Lung (tissue), 13 donors: Measurements from ENCODE around the gene TARP. TPM values are rescaled to one million over a fixed set of nuclear protein-coding genes. Genes with fewer than 3 reads are reported as not detected.

ENCODE experiments used
- ATAC-seq: fragments of 200-7000 bp; cut with Tn5 transposase; one replicate; pipeline ENCODE4 v1.9.1; 2020; ENCODE audit warnings: moderate number of reproducible peaks; ENCODE audit not compliant: insufficient read depth, low FRiP score
- DNase-seq, 3 donors: peaks; one replicate each; pipeline ENCODE4 v3.0.0-alpha.2; 2013 to 2017
- H3K27ac ChIP-seq, 2 donors: one replicate each; pipeline ENCODE4 v1.5.1; 2013; ENCODE audit warnings: mild to moderate bottlenecking in 2 of 2, moderate library complexity in 2 of 2, control low read depth in 1 of 2, inconsistent platforms in 1 of 2, low read depth in 1 of 2, low read length in 1 of 2
- H3K27me3 ChIP-seq, 3 donors: one replicate each; pipeline ENCODE4 v1.5.1; 2013; ENCODE audit warnings: low read length in 2 of 3; ENCODE audit not compliant: control insufficient read depth in 3 of 3, insufficient read depth in 3 of 3
- H3K36me3 ChIP-seq, 4 donors: one replicate each; pipeline ENCODE4 v1.5.1; 2013; ENCODE audit warnings: low read length in 4 of 4, mild to moderate bottlenecking in 1 of 4, moderate library complexity in 1 of 4; ENCODE audit not compliant: control insufficient read depth in 4 of 4, insufficient read depth in 4 of 4
- H3K4me1 ChIP-seq, 5 donors: one replicate each; pipeline ENCODE4 v1.5.1; 2013; ENCODE audit warnings: low read length in 5 of 5, mild to moderate bottlenecking in 2 of 5, moderate library complexity in 1 of 5; ENCODE audit not compliant: control insufficient read depth in 5 of 5, insufficient read depth in 5 of 5
- H3K4me3 ChIP-seq: one replicate; pipeline ENCODE4 v1.5.1; 2013; ENCODE audit warnings: mild to moderate bottlenecking, control low read depth, moderate library complexity
- H3K9ac ChIP-seq, 2 donors: one replicate each; pipeline ENCODE4 v1.5.1; 2013; ENCODE audit warnings: low read length in 2 of 2, control low read depth in 1 of 2; ENCODE audit not compliant: insufficient read depth in 1 of 2
- H3K9me3 ChIP-seq, 4 donors: one replicate each; pipeline ENCODE4 v1.5.1; 2013; ENCODE audit warnings: low read length in 3 of 4, mild to moderate bottlenecking in 1 of 4, moderate library complexity in 1 of 4; ENCODE audit not compliant: control insufficient read depth in 4 of 4, insufficient read depth in 3 of 4
- CTCF ChIP-seq: IDR thresholded peaks from 2 replicates; pipeline ENCODE4 v1.5.1; 2012; ENCODE audit warnings: mild to moderate bottlenecking; ENCODE audit errors: control extremely low read depth, extremely low read depth
- WGBS, 2 donors: extraction: QIAGEN DNeasy Blood & Tissue Kit; methylation state at CpG; one replicate each; pipeline ENCODE4 v1.1.7; 2013; 5-methylcytosine and 5-hydroxymethylcytosine counted together
- polyA plus RNA-seq, 2 donors: library from polyadenylated mRNA; stranded (reverse); fragments of 200-250 nt; gene quantifications; one replicate each; pipeline ENCODE4 v1.2.1, GENCODE V29; 2013
- small RNA-seq: library from RNA; depleted of rRNA; stranded (forward); fragments of <200 nt; gene quantifications from one replicate; pipeline ENCODE3, GENCODE V24; 2014; ENCODE audit warnings: low replicate concordance
- total RNA-seq, 2 donors: library from RNA; depleted of rRNA in 1 of 2; stranded (reverse); fragments of >200 nt in 1 of 2; gene quantifications; one replicate each; pipeline ENCODE4 v1.2.1, GENCODE V29; 2014 to 2021
- donor health status: control.
- donor health status: control.
- donor health status: Bipolar disorder and iron deficiency.
- donor health status: healthy.
- donor health status: DM: yes; HTN: yes; CAD: no.

TARP gene

GRCh38 chr7:38211940-38212339 lies 61.5 kb downstream of the TARP start:
- Histone ChIP-seq H3K27ac (no peak overlapping the region), H3K27me3 (no peaks in the 10 kb centered on the region), H3K4me3 (no peak overlapping the region), H3K4me1 (peaks cover 0 to 11% (median 7%) of the 10 kb centered on the region in 5 donors), H3K9ac (no peak overlapping the region), H3K36me3 (peaks cover 11 to 29% (median 18%) of the 10 kb centered on the region in 4 donors), H3K9me3 (no peaks in the 10 kb centered on the region)
- ATAC-seq (no peak), DNase-seq (no peak)
- no peak for TF ChIP-seq CTCF
- 51 to 59% methylated on average over 3 of the region's 3 CpGs for WGBS, 2 donors

GRCh38 chr7:38211486-38211885 lies 62.0 kb downstream of the TARP start:
- 94 to 100% methylated on average over 1 of the region's 1 CpG for WGBS, 2 donors
- no peak overlapping the region for H3K9ac ChIP-seq
- peaks cover 0 to 11% (median 7%) of the 10 kb centered on the region in 5 donors for H3K4me1 ChIP-seq
- ATAC-seq = no peak
- H3K27ac ChIP-seq = no peak overlapping the region
- peaks cover 7 to 25% (median 16%) of the 10 kb centered on the region in 4 donors for H3K36me3 ChIP-seq
- no peak for TF ChIP-seq CTCF
- no peaks in the 10 kb centered on the region for H3K27me3 ChIP-seq
- DNase-seq = no peak
- H3K4me3 ChIP-seq = no peak overlapping the region
- H3K9me3 ChIP-seq = no peaks in the 10 kb centered on the region

Small RNA genes within 50 kb of the gene (small RNA-seq; reads per million reads assigned to genes)
- gene TRGJ1 = not detected
- not detected for gene TRGJ2
- gene TRGJP = not detected
- gene TRGJP1 = not detected
- gene TRGJP2 = not detected
- gene TRGVA = not detected

Other genes starting within 250 kb of the TARP start
- gene STARD3NL, start 95.4 kb downstream of the TARP start, total RNA-seq = 10 to 100 TPM; 59.5 to 87.1 TPM
- 10 to 100 TPM; 33.6 to 61.1 TPM for gene STARD3NL, start 95.4 kb downstream of the TARP start, polyA plus RNA-seq